Sigmoid colon (tissue), 7 donors: Measurements from ENCODE around the gene POLR2H. TPM values are rescaled to one million over a fixed set of nuclear protein-coding genes. Genes with fewer than 3 reads are reported as not detected.

Experiments
- DNase-seq: peaks from one replicate; pipeline ENCODE4 v3.0.0-alpha.2; 2019
- H3K27ac ChIP-seq, 4 donors: fragments of 200-600 bp; sonication (generic); one replicate each; pipeline ENCODE4 v1.5.1; 2016 to 2019; ENCODE audit warnings: mild to moderate bottlenecking in 1 of 4
- H3K27me3 ChIP-seq, 3 donors: fragments of 200-600 bp; sonication (generic); one replicate each; pipeline ENCODE4 v1.5.1; 2019; ENCODE audit warnings: mild to moderate bottlenecking in 1 of 3
- H3K36me3 ChIP-seq, 4 donors: fragments of 200-600 bp; sonication (generic); one replicate each; pipeline ENCODE4 v1.5.1; 2016 to 2019
- H3K4me1 ChIP-seq, 4 donors: fragments of 200-600 bp; sonication (generic); one replicate each; pipeline ENCODE4 v1.5.1; 2017 to 2019
- H3K4me3 ChIP-seq, 4 donors: fragments of 200-600 bp; sonication (generic); one replicate each; pipeline ENCODE4 v1.5.1; 2017 to 2019; ENCODE audit warnings: mild to moderate bottlenecking in 2 of 4, moderate library complexity in 1 of 4
- H3K9me3 ChIP-seq, 4 donors: fragments of 200-600 bp in 3 of 4; sonication (generic) in 3 of 4; one replicate each; pipeline versions ENCODE4 v1.5.1 to v1.6.1; 2013 to 2019
- EP300 ChIP-seq, 4 donors: sonication (generic); formaldehyde crosslinking; IDR thresholded peaks; one replicate each; pipeline ENCODE4 v1.6.1; 2017; ENCODE audit warnings: antibody characterized with exemption in 4 of 4
- POLR2A ChIP-seq, 2 donors: fragments of 450-650 bp; IDR thresholded peaks; one replicate each; pipeline ENCODE4 v1.6.1; 2016; ENCODE audit warnings: antibody characterized with exemption in 2 of 2, mild to moderate bottlenecking in 2 of 2, moderate library complexity in 2 of 2
- POLR2AphosphoS5 ChIP-seq, 4 donors: sonication (generic); formaldehyde crosslinking; IDR thresholded peaks; one replicate each; pipeline ENCODE4 v1.6.1; 2017; ENCODE audit warnings: antibody characterized with exemption in 4 of 4
- WGBS, 2 donors: extraction: QIAGEN DNeasy Blood & Tissue Kit; methylation state at CpG; one replicate each; pipeline ENCODE4 v1.1.7; 2013; 5-methylcytosine and 5-hydroxymethylcytosine counted together
- intact Hi-C: fragments of 100-400 bp; cut with DNase I; formaldehyde crosslinking; loops from one replicate; pipeline ENCODE4 v1.15.1; 2023
- polyA plus RNA-seq, 3 donors: library from polyadenylated mRNA; stranded (reverse); fragments of 200-250 nt; gene quantifications; one replicate each; pipeline ENCODE4 v1.2.3, GENCODE V29; 2013
- small RNA-seq, 3 donors: library from RNA; depleted of rRNA; stranded (forward); fragments of <200 nt; gene quantifications; one replicate each; pipeline ENCODE3, GENCODE V24; 2016
- total RNA-seq, 4 donors: library from RNA; depleted of rRNA; stranded (reverse); fragments of >200 nt; gene quantifications; one replicate each; pipeline ENCODE4 v1.1.0, GENCODE V29; 2016
- TF ChIP-seq, protein P1 (sequence below), 4 experiments: fragments of 450-650 bp in 3 of 4; fragments of 200-600 bp in 1 of 4; IDR thresholded peaks; one replicate each; pipeline ENCODE4 v1.5.1; 2016 to 2019; ENCODE audit warnings: antibody characterized with exemption in 4 of 4, mild to moderate bottlenecking in 3 of 4, moderate library complexity in 2 of 4
- donor health status: healthy with polysubstance abuse.
- donor health status: Bipolar disorder and iron deficiency.
- donor health status: healthy.

POLR2H gene
- total and polyA plus RNA-seq, 7 donors = 53.2 to 162 (median 92.5) TPM

DNA sequence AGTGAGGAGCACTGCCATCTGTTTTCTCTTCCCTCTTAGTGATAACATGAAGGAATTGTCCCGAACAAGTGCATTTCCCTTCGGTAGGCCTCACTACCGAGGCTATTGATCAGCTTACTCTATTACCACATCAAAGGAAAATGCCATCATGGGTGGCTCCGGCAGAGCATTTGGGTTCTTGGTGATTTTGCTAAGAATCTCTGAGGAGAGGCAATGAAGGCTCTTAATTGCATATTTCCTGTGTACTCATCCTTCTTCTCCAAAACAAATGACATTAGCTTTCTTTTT is 53.6 kb downstream of the POLR2H start:
- H3K4me1 ChIP-seq = no peaks in the 10 kb centered on the region
- no peak overlapping the region for H3K27ac ChIP-seq
- intact Hi-C loops = loop anchor here (5.0 kb wide), 1 partner anchor 127 kb away; no protein-coding TSS in a partner anchor
- H3K27me3 ChIP-seq = no peaks in the 10 kb centered on the region
- no peak overlapping the region for H3K4me3 ChIP-seq
- no peak for DNase-seq
- H3K36me3 ChIP-seq = no peaks in the 10 kb centered on the region
- no peak for TF ChIP-seq POLR2A (IDR thresholded peaks at IDR 0.05)
- no peak for TF ChIP-seq POLR2AphosphoS5 (IDR thresholded peaks at IDR 0.05)
- TF ChIP-seq, protein P1, sequence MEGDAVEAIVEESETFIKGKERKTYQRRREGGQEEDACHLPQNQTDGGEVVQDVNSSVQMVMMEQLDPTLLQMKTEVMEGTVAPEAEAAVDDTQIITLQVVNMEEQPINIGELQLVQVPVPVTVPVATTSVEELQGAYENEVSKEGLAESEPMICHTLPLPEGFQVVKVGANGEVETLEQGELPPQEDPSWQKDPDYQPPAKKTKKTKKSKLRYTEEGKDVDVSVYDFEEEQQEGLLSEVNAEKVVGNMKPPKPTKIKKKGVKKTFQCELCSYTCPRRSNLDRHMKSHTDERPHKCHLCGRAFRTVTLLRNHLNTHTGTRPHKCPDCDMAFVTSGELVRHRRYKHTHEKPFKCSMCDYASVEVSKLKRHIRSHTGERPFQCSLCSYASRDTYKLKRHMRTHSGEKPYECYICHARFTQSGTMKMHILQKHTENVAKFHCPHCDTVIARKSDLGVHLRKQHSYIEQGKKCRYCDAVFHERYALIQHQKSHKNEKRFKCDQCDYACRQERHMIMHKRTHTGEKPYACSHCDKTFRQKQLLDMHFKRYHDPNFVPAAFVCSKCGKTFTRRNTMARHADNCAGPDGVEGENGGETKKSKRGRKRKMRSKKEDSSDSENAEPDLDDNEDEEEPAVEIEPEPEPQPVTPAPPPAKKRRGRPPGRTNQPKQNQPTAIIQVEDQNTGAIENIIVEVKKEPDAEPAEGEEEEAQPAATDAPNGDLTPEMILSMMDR (IDR thresholded peaks at IDR 0.05) = no peak
- no peak for TF ChIP-seq EP300 (IDR thresholded peaks at IDR 0.05)
- H3K9me3 ChIP-seq = no peaks in the 10 kb centered on the region
- 83 to 90% methylated on average over 4 of the region's 4 CpGs for WGBS, 2 donors

GRCh38 chr3:184417619-184418327 is 56.3 kb downstream of the POLR2H start:
- TF ChIP-seq POLR2A (IDR thresholded peaks at IDR 0.05) (no peak), EP300 (IDR thresholded peaks at IDR 0.05) (no peak), POLR2AphosphoS5 (IDR thresholded peaks at IDR 0.05) (no peak)
- TF ChIP-seq, protein P1 (IDR thresholded peaks at IDR 0.05) = peak; percentile 45 to 69 (median 64)
- H3K9me3 ChIP-seq = peaks cover 0 to 3% (median 1%) of the 10 kb centered on the region in 4 donors
- no peaks in the 10 kb centered on the region for H3K4me1 ChIP-seq
- intact Hi-C loops = loop anchor here (5.0 kb wide), 1 partner anchor 125 kb away; no protein-coding TSS in a partner anchor
- DNase-seq = peak; percentile 81
- no peak overlapping the region for H3K4me3 ChIP-seq
- no peaks in the 10 kb centered on the region for H3K27me3 ChIP-seq
- WGBS, 2 donors = 24 to 36% methylated on average over 14 of the region's 14 CpGs
- H3K36me3 ChIP-seq = no peaks in the 10 kb centered on the region
- no peak overlapping the region for H3K27ac ChIP-seq

Small RNA genes lying within 50 kb of the gene (small RNA-seq; reads per million reads assigned to genes)
- 1,285 to 2,581 (median 2,070) reads per million in 3 donors for gene SNORD66

Other genes with a start within 250 kb of the POLR2H start
- gene EIF2B5, start 226.4 kb upstream of the POLR2H start, total RNA-seq = 10 to 100 TPM; 26.0 to 43.5 (median 31.3) TPM
- gene EIF2B5, start 226.4 kb upstream of the POLR2H start, polyA plus RNA-seq = 10 to 100 TPM; 31.8 to 48.1 (median 35.4) TPM
- 10 to 100 TPM; 38.5 to 71.2 (median 53.9) TPM for gene DVL3, start 206.3 kb upstream of the POLR2H start, total RNA-seq
- gene DVL3, start 206.3 kb upstream of the POLR2H start, polyA plus RNA-seq = 10 to 100 TPM; 15.0 to 40.8 (median 26.4) TPM
- 100 to 1,000 TPM; 203 to 239 (median 225) TPM for gene AP2M1, start 186.9 kb upstream of the POLR2H start, total RNA-seq
- 100 to 1,000 TPM; 226 to 240 (median 237) TPM for gene AP2M1, start 186.9 kb upstream of the POLR2H start, polyA plus RNA-seq
- 10 to 100 TPM; 32.4 to 51.3 (median 39.2) TPM for gene ABCF3, start 175.5 kb upstream of the POLR2H start, total RNA-seq
- 10 to 100 TPM; 36.5 to 48.9 (median 45.6) TPM for gene ABCF3, start 175.5 kb upstream of the POLR2H start, polyA plus RNA-seq
- under 1 TPM in 2 of 4 donors, not detected in 2; 0.36 to 0.83 TPM for gene VWA5B2, start 132.1 kb upstream of the POLR2H start, total RNA-seq
- gene VWA5B2, start 132.1 kb upstream of the POLR2H start, polyA plus RNA-seq = 1 to 10 TPM in 1 of 3 donors, under 1 TPM in 2; 0.23 to 1.0 (median 0.60) TPM
- gene ALG3, start 112.7 kb upstream of the POLR2H start, total RNA-seq = 10 to 100 TPM; 29.6 to 46.8 (median 38.4) TPM
- gene ALG3, start 112.7 kb upstream of the POLR2H start, polyA plus RNA-seq = 10 to 100 TPM in 2 of 3 donors, 1 to 10 TPM in 1; 9.9 to 39.7 (median 10.8) TPM
- gene EEF1AKMT4, start 112.0 kb upstream of the POLR2H start, total RNA-seq = 1 to 10 TPM; 1.4 to 3.9 (median 2.4) TPM
- 1 to 10 TPM; 4.2 to 6.5 (median 5.3) TPM for gene EEF1AKMT4, start 112.0 kb upstream of the POLR2H start, polyA plus RNA-seq
- gene CAMK2N2, start 100.2 kb upstream of the POLR2H start, total RNA-seq = under 1 TPM in 1 of 4 donors, not detected in 3; 0.71 TPM
- gene CAMK2N2, start 100.2 kb upstream of the POLR2H start, polyA plus RNA-seq = under 1 TPM in 1 of 3 donors, not detected in 2; 0.28 TPM
- gene ECE2, start 85.7 kb upstream of the POLR2H start, total RNA-seq = 1 to 10 TPM in 3 of 4 donors, under 1 TPM in 1; 0.49 to 2.9 (median 1.7) TPM
- gene ECE2, start 85.7 kb upstream of the POLR2H start, polyA plus RNA-seq = under 1 TPM in 1 of 3 donors, not detected in 2; 0.63 TPM
- gene PSMD2, start 62.5 kb upstream of the POLR2H start, total RNA-seq = 100 to 1,000 TPM; 127 to 246 (median 234) TPM
- gene PSMD2, start 62.5 kb upstream of the POLR2H start, polyA plus RNA-seq = 100 to 1,000 TPM; 105 to 174 (median 153) TPM
- 100 to 1,000 TPM; 115 to 241 (median 182) TPM for gene EIF4G1, start 47.1 kb upstream of the POLR2H start, total RNA-seq
- 100 to 1,000 TPM in 1 of 3 donors, 10 to 100 TPM in 2; 62.9 to 249 (median 67.3) TPM for gene EIF4G1, start 47.1 kb upstream of the POLR2H start, polyA plus RNA-seq
- gene FAM131A, start 24.1 kb upstream of the POLR2H start, total RNA-seq = 10 to 100 TPM; 28.0 to 36.7 (median 33.8) TPM
- gene FAM131A, start 24.1 kb upstream of the POLR2H start, polyA plus RNA-seq = 10 to 100 TPM; 12.6 to 17.1 (median 12.9) TPM
- 1 to 10 TPM; 1.6 to 3.3 (median 2.6) TPM for gene CLCN2, start 105 bp upstream of the POLR2H start, total RNA-seq
- gene CLCN2, start 105 bp upstream of the POLR2H start, polyA plus RNA-seq = 10 to 100 TPM; 10.9 to 30.2 (median 13.2) TPM
- under 1 TPM in 1 of 4 donors, not detected in 3; 0.36 TPM for gene THPO, start 16.5 kb downstream of the POLR2H start, total RNA-seq
- gene THPO, start 16.5 kb downstream of the POLR2H start, polyA plus RNA-seq = under 1 TPM in 1 of 3 donors, not detected in 2; 0.25 TPM
- 10 to 100 TPM in 2 of 4 donors, 1 to 10 TPM in 2; 5.7 to 16.3 (median 11.3) TPM for gene CHRD, start 18.3 kb downstream of the POLR2H start, total RNA-seq
- 1 to 10 TPM in 2 of 3 donors, under 1 TPM in 1; 0.23 to 4.5 (median 1.8) TPM for gene CHRD, start 18.3 kb downstream of the POLR2H start, polyA plus RNA-seq
- gene EPHB3, start 200.1 kb downstream of the POLR2H start, total RNA-seq = 1 to 10 TPM; 1.8 to 2.8 (median 2.2) TPM
- 10 to 100 TPM in 1 of 3 donors, 1 to 10 TPM in 2; 1.6 to 20.2 (median 1.8) TPM for gene EPHB3, start 200.1 kb downstream of the POLR2H start, polyA plus RNA-seq